Common myeloid progenitor, CD34-positive (primary cell): ENCODE measurements around the gene FRY.

ENCODE experiments used
- CTCF ChIA-PET: fragments of 350-600 bp; sonication (Branson Sonifier 250); formaldehyde crosslinking; loops from one replicate; lab custom pipeline; 2021; ENCODE audit warnings: antibody characterized with exemption; lab: Charles Lee
- POLR2A ChIA-PET: fragments of 350-600 bp; sonication (Branson Sonifier 250); formaldehyde crosslinking; loops from one replicate; lab custom pipeline; 2021; ENCODE audit warnings: antibody characterized with exemption; lab: Charles Lee
- DNase-seq, 3 donors: peaks; one replicate each; pipeline versions ENCODE4 v3.0.0 to v3.0.0-alpha.2; 2013
- H3K27ac ChIP-seq, 2 experiments: 1 replicate in 1 of 2; 2 replicates in 1 of 2; pipeline ENCODE4 v1.7.0; 2013; ENCODE audit warnings: inconsistent platforms in 2 of 2, low read length in 2 of 2, mild to moderate bottlenecking in 2 of 2, low read depth in 1 of 2, moderate library complexity in 1 of 2; ENCODE audit not compliant: severe bottlenecking in 2 of 2, insufficient read depth in 1 of 2, poor library complexity in 1 of 2
- H3K27me3 ChIP-seq, 5 experiments: replicated peaks in 2 of 5; 1 replicate in 3 of 5; 2 replicates in 2 of 5; pipeline versions ENCODE4 v1.6.1 to v1.7.0; 2013; ENCODE audit warnings: low read length in 4 of 5, mild to moderate bottlenecking in 2 of 5, moderate library complexity in 2 of 5, inconsistent platforms in 1 of 5; ENCODE audit not compliant: insufficient read depth in 5 of 5, control insufficient read depth in 4 of 5
- H3K36me3 ChIP-seq, 4 experiments: 1 replicate in 2 of 4; 2 replicates in 2 of 4; pipeline versions ENCODE4 v1.6.1 to v1.7.0; 2013; ENCODE audit warnings: low read length in 3 of 4, control low read depth in 1 of 4, mild to moderate bottlenecking in 1 of 4; ENCODE audit not compliant: control insufficient read depth in 4 of 4, insufficient read depth in 4 of 4
- H3K4me1 ChIP-seq, 4 experiments: 1 replicate in 3 of 4; 2 replicates in 1 of 4; pipeline versions ENCODE4 v1.6.1 to v1.7.1; 2013; ENCODE audit warnings: low read length in 3 of 4, mild to moderate bottlenecking in 3 of 4, control low read depth in 1 of 4, inconsistent platforms in 1 of 4, moderate library complexity in 1 of 4; ENCODE audit not compliant: control insufficient read depth in 4 of 4, insufficient read depth in 4 of 4; ENCODE audit errors: control extremely low read depth in 1 of 4
- H3K4me3 ChIP-seq, 7 experiments: 1 replicate in 4 of 7; 2 replicates in 3 of 7; pipeline versions ENCODE4 v1.5.1 to v1.7.0; 2013; ENCODE audit warnings: mild to moderate bottlenecking in 7 of 7, low read length in 6 of 7, moderate library complexity in 6 of 7, inconsistent platforms in 2 of 7, low read depth in 2 of 7, control low read depth in 1 of 7; ENCODE audit not compliant: insufficient read depth in 4 of 7, control insufficient read depth in 1 of 7; ENCODE audit errors: extremely low read depth in 1 of 7
- H3K9me3 ChIP-seq, 5 experiments: 1 replicate in 4 of 5; 2 replicates in 1 of 5; pipeline versions ENCODE4 v1.6.1 to v1.7.1; 2013; ENCODE audit warnings: low read length in 4 of 5, mild to moderate bottlenecking in 2 of 5, inconsistent platforms in 1 of 5, low read depth in 1 of 5, moderate library complexity in 1 of 5; ENCODE audit not compliant: control insufficient read depth in 4 of 5, insufficient read depth in 2 of 5; ENCODE audit errors: control extremely low read depth in 1 of 5
- WGBS: methylation state at CpG from one replicate; pipeline ENCODE4 v1.1.5; 2013; ENCODE audit not compliant: insufficient coverage; 5-methylcytosine and 5-hydroxymethylcytosine counted together

The FRY gene

GRCh38 chr13:32037471-32037870, 5.9 kb downstream of the FRY start:
- CTCF ChIA-PET = interaction anchor here (0.8 to 1.9 kb wide), 5 partner anchors 9 to 88 kb away, joined by 3 to 8 read pairs (median 3); no protein-coding TSS in a partner anchor
- peaks cover 34 to 86% (median 43%) of the 10 kb centered on the region in 4 experiments for H3K4me1 ChIP-seq
- H3K27me3 ChIP-seq = no peaks in the 10 kb centered on the region
- H3K4me3 ChIP-seq = peak overlapping the region in 2 of 7 experiments; percentile 11 to 75
- no peaks in the 10 kb centered on the region for H3K9me3 ChIP-seq
- DNase-seq = no peak
- H3K27ac ChIP-seq = peak overlapping the region; percentile 27 to 71
- WGBS = no CpG with 5 or more reads among the region's 2 CpGs
- POLR2A ChIA-PET = no interaction called here
- H3K36me3 ChIP-seq = peaks cover 0 to 3% (median 2%) of the 10 kb centered on the region in 4 experiments

- Histone ChIP-seq H3K4me3 (peak overlapping the region in 1 of 7 experiments; percentile 1), H3K4me1 (peaks cover 37 to 88% (median 45%) of the 10 kb centered on the region in 4 experiments), H3K9me3 (no peaks in the 10 kb centered on the region), H3K27ac (no peak overlapping the region), H3K36me3 (peaks cover 0 to 3% (median 2%) of the 10 kb centered on the region in 4 experiments), H3K27me3 (no peaks in the 10 kb centered on the region)
- ChIA-PET CTCF (interaction anchor here (0.8 to 1.9 kb wide), 6 partner anchors 9 to 87 kb away, joined by 3 to 8 read pairs (median 4); no protein-coding TSS in a partner anchor), POLR2A (no interaction called here)
- 10% methylated on average over 3 of the region's 5 CpGs for WGBS
- peak in 2 of 3 donors; percentile 52 to 67 for DNase-seq
These were observed 6.8 kb downstream of the FRY start for GRCh38 chr13:32038343-32038742.

GRCh38 chr13:32039056-32039455, 7.5 kb downstream of the FRY start:
- peaks cover 31 to 82% (median 38%) of the 10 kb centered on the region in 4 experiments for H3K4me1 ChIP-seq
- CTCF ChIA-PET = interaction anchor here (1.3 to 1.9 kb wide), 4 partner anchors 8 to 22 kb away, joined by 4 to 8 read pairs (median 4); no protein-coding TSS in a partner anchor
- H3K27me3 ChIP-seq = no peaks in the 10 kb centered on the region
- H3K4me3 ChIP-seq = no peak overlapping the region
- H3K9me3 ChIP-seq = no peaks in the 10 kb centered on the region
- POLR2A ChIA-PET = no interaction called here
- peaks cover 0 to 3% (median 2%) of the 10 kb centered on the region in 4 experiments for H3K36me3 ChIP-seq
- peak overlapping the region in 1 of 2 experiments; percentile 50 for H3K27ac ChIP-seq
- no peak for DNase-seq

- Histone ChIP-seq H3K36me3 (peaks cover 0 to 3% (median under 1%) of the 10 kb centered on the region in 4 experiments), H3K4me1 (peaks cover 30 to 77% (median 33%) of the 10 kb centered on the region in 4 experiments), H3K27ac (no peak overlapping the region), H3K4me3 (no peak overlapping the region), H3K9me3 (no peaks in the 10 kb centered on the region), H3K27me3 (no peaks in the 10 kb centered on the region)
- POLR2A ChIA-PET = no interaction called here
- CTCF ChIA-PET = interaction anchor here (1.4 to 3.5 kb wide), 3 partner anchors 8 to 12 kb away, joined by 4 to 12 read pairs (median 5); partner anchors contain the start of gene FRY
- no peak for DNase-seq
- no CpG with 5 or more reads among the region's 1 CpG for WGBS
These were observed 8.0 kb downstream of the FRY start for GRCh38 chr13:32039528-32039927.

- CTCF ChIA-PET = interaction anchor here (1.4 to 3.5 kb wide), 2 partner anchors 9 to 10 kb away, joined by 4 to 12 read pairs; partner anchors contain the start of gene FRY
- peaks cover 27 to 71% (median 31%) of the 10 kb centered on the region in 4 experiments for H3K4me1 ChIP-seq
- no peak overlapping the region for H3K27ac ChIP-seq
- H3K27me3 ChIP-seq = no peaks in the 10 kb centered on the region
- H3K36me3 ChIP-seq = peaks cover 0 to 5% (median 2%) of the 10 kb centered on the region in 4 experiments
- no peak for DNase-seq
- no peaks in the 10 kb centered on the region for H3K9me3 ChIP-seq
- POLR2A ChIA-PET = no interaction called here
- H3K4me3 ChIP-seq = no peak overlapping the region
- WGBS = no CpG with 5 or more reads among the region's 3 CpGs
These were observed 8.6 kb downstream of the FRY start for GRCh38 chr13:32040052-32040642.

- H3K4me3 ChIP-seq = no peak overlapping the region
- no peak for DNase-seq
- H3K4me1 ChIP-seq = peaks cover 22 to 68% (median 27%) of the 10 kb centered on the region in 4 experiments
- WGBS = 100% methylated on average over 1 of the region's 3 CpGs
- ChIA-PET CTCF (interaction anchor here (0.6 to 3.5 kb wide), 3 partner anchors 9 to 217 kb away, joined by 3 to 12 read pairs (median 10); partner anchors contain the start of gene FRY), POLR2A (no interaction called here)
- H3K36me3 ChIP-seq = peaks cover 0 to 8% (median 2%) of the 10 kb centered on the region in 4 experiments
- H3K9me3 ChIP-seq = no peaks in the 10 kb centered on the region
- H3K27ac ChIP-seq = no peak overlapping the region
- no peaks in the 10 kb centered on the region for H3K27me3 ChIP-seq
These were observed 9.1 kb downstream of the FRY start for GRCh38 chr13:32040689-32041088.

- Histone ChIP-seq H3K9me3 (no peaks in the 10 kb centered on the region), H3K27ac (no peak overlapping the region), H3K4me1 (peaks cover 14 to 68% (median 30%) of the 10 kb centered on the region in 4 experiments), H3K27me3 (no peaks in the 10 kb centered on the region), H3K36me3 (peaks cover 0 to 8% (median 2%) of the 10 kb centered on the region in 4 experiments), H3K4me3 (no peak overlapping the region)
- ChIA-PET CTCF (interaction anchor here (0.6 to 3.5 kb wide), 5 partner anchors 10 to 216 kb away, joined by 3 to 12 read pairs (median 3); partner anchors contain the start of gene FRY), POLR2A (no interaction called here)
- DNase-seq = no peak
- 100% methylated on average over 1 of the region's 5 CpGs for WGBS
These were observed 9.9 kb downstream of the FRY start for GRCh38 chr13:32041429-32041828.
